Progenitor cell of endocrine pancreas (in vitro differentiated cells): ENCODE measurements around the gene LAMA5. TPM values are rescaled to one million over a fixed set of nuclear protein-coding genes. Genes with fewer than 3 reads are reported as not detected.

Source experiments
- DNase-seq: peaks from one replicate; pipeline ENCODE4 v3.0.0; 2021; ENCODE audit warnings: low spot score; ENCODE audit not compliant: unreplicated experiment
- H3K27ac Mint-ChIP-seq: 2 replicates; pipeline ENCODE4 v1.8.0; 2021; ENCODE audit warnings: mild to moderate bottlenecking, moderate library complexity, mixed read lengths
- H3K27me3 Mint-ChIP-seq: 2 replicates; pipeline ENCODE4 v1.8.0; 2021; ENCODE audit warnings: mixed read lengths
- H3K36me3 Mint-ChIP-seq: 2 replicates; pipeline ENCODE4 v1.8.0; 2022; ENCODE audit warnings: mixed read lengths; ENCODE audit not compliant: insufficient read depth
- H3K4me1 Mint-ChIP-seq: 2 replicates; pipeline ENCODE4 v1.8.0; 2021; ENCODE audit warnings: low read depth, mixed read lengths
- H3K4me3 Mint-ChIP-seq: 2 replicates; pipeline ENCODE4 v1.8.0; 2021; ENCODE audit warnings: low read depth, mild to moderate bottlenecking, moderate library complexity, mixed read lengths
- H3K9me3 Mint-ChIP-seq: 2 replicates; pipeline ENCODE4 v1.8.0; 2021; ENCODE audit warnings: low read depth, mixed read lengths
- total RNA-seq: library from RNA; stranded (reverse); gene quantifications from 2 replicates; pipeline ENCODE4 v1.2.1, GENCODE V29; 2021
- TF ChIP-seq, protein P1 (sequence below): fragments of 200-600 bp; sonication (generic); IDR thresholded peaks from one replicate; pipeline ENCODE4 v1.5.0; 2021; ENCODE audit warnings: antibody characterized with exemption, mild to moderate bottlenecking; ENCODE audit not compliant: unreplicated experiment

The LAMA5 gene
- total RNA-seq, 1 donor from 2014 or later = 252 TPM

DNA sequence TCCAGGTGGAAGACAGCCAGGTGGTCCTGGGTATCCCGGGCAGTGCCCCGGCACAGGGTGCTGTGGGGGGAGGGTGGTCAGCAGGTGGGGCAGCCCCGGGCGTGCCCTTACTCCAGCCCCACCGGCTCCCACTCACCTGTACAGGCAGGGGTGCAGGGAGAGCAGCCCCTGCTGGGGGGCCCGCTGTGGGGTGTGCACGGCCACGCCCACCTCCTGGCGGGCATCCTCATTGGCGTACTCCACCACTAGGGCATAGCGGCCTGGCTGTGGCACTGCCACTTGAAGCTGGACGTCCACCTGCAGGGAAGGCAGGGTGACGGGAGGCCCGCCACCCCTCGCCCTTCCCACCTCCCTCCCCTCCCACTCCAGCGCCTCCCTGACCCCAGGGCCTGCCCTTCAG lies 34.7 kb downstream of the LAMA5 start:
- no peak for DNase-seq
- Mint-ChIP-seq H3K36me3 (peaks cover 7% of the 10 kb centered on the region), H3K4me3 (no peak overlapping the region), H3K9me3 (no peaks in the 10 kb centered on the region), H3K4me1 (no peaks in the 10 kb centered on the region), H3K27ac (no peak overlapping the region), H3K27me3 (no peaks in the 10 kb centered on the region)
- TF ChIP-seq, protein P1, sequence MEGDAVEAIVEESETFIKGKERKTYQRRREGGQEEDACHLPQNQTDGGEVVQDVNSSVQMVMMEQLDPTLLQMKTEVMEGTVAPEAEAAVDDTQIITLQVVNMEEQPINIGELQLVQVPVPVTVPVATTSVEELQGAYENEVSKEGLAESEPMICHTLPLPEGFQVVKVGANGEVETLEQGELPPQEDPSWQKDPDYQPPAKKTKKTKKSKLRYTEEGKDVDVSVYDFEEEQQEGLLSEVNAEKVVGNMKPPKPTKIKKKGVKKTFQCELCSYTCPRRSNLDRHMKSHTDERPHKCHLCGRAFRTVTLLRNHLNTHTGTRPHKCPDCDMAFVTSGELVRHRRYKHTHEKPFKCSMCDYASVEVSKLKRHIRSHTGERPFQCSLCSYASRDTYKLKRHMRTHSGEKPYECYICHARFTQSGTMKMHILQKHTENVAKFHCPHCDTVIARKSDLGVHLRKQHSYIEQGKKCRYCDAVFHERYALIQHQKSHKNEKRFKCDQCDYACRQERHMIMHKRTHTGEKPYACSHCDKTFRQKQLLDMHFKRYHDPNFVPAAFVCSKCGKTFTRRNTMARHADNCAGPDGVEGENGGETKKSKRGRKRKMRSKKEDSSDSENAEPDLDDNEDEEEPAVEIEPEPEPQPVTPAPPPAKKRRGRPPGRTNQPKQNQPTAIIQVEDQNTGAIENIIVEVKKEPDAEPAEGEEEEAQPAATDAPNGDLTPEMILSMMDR = no peak

- Mint-ChIP-seq H3K4me1 (no peaks in the 10 kb centered on the region), H3K4me3 (no peak overlapping the region), H3K27ac (no peak overlapping the region), H3K36me3 (peaks cover 9% of the 10 kb centered on the region), H3K9me3 (no peaks in the 10 kb centered on the region), H3K27me3 (no peaks in the 10 kb centered on the region)
- DNase-seq = no peak
- TF ChIP-seq, protein P1 = no peak
These were observed 35.8 kb downstream of the LAMA5 start for GRCh38 chr20:62331347-62331746.

- Mint-ChIP-seq H3K27ac (no peak overlapping the region), H3K4me3 (no peak overlapping the region), H3K9me3 (no peaks in the 10 kb centered on the region), H3K27me3 (no peaks in the 10 kb centered on the region), H3K4me1 (no peaks in the 10 kb centered on the region), H3K36me3 (peaks cover 14% of the 10 kb centered on the region)
- TF ChIP-seq, protein P1 = no peak
- no peak for DNase-seq
These were observed 36.4 kb downstream of the LAMA5 start for GRCh38 chr20:62330576-62331317.

GRCh38 chr20:62329389-62330377 lies 37.4 kb downstream of the LAMA5 start:
- Mint-ChIP-seq H3K36me3 (peaks cover 21% of the 10 kb centered on the region), H3K4me1 (no peaks in the 10 kb centered on the region), H3K9me3 (no peaks in the 10 kb centered on the region), H3K27ac (no peak overlapping the region), H3K27me3 (no peaks in the 10 kb centered on the region), H3K4me3 (no peak overlapping the region)
- no peak for DNase-seq
- TF ChIP-seq, protein P1 = no peak

- Mint-ChIP-seq H3K36me3 (peaks cover 22% of the 10 kb centered on the region), H3K27me3 (no peaks in the 10 kb centered on the region), H3K9me3 (no peaks in the 10 kb centered on the region), H3K4me3 (no peak overlapping the region), H3K27ac (no peak overlapping the region), H3K4me1 (no peaks in the 10 kb centered on the region)
- no peak for DNase-seq
- TF ChIP-seq, protein P1 = no peak
These were observed 38.3 kb downstream of the LAMA5 start for GRCh38 chr20:62328684-62329388.
